HG03354 (cell line): Measurements from ENCODE around the gene RIPOR1.
"Not testable (repeated sequence)": the region's sequence is repeated elsewhere in the genome, so short reads cannot be mapped to it uniquely, and the experiment has no call there.

Source experiments
- ATAC-seq: cut with Tn5 transposase; IDR thresholded peaks from one replicate; pipeline ENCODE4 v1.9.1; 2021; ENCODE audit warnings: mild to moderate bottlenecking; ENCODE audit not compliant: unreplicated experiment, poor library complexity, severe bottlenecking

RIPOR1 gene

GRCh38 chr16:67514382-67514828 lies 14.2 kb upstream of the RIPOR1 start:
- peak; percentile 55 for ATAC-seq

GRCh38 chr16:67516296-67517154 lies 12.1 kb upstream of the RIPOR1 start:
- no peak for ATAC-seq

- ATAC-seq: no peak
Measured at GRCh38 chr16:67517155-67517445, 11.5 kb upstream of the RIPOR1 start.

- peak; percentile 37 for ATAC-seq
Measured at GRCh38 chr16:67517661-67518423, 10.8 kb upstream of the RIPOR1 start.

GRCh38 chr16:67518676-67519075 lies 10.0 kb upstream of the RIPOR1 start:
- no peak for ATAC-seq

- ATAC-seq: no peak
Measured at GRCh38 chr16:67519242-67519641, 9.4 kb upstream of the RIPOR1 start.

GRCh38 chr16:67521095-67521804 lies 7.4 kb upstream of the RIPOR1 start:
- peak; percentile 75 for ATAC-seq

- no peak for ATAC-seq
Measured at GRCh38 chr16:67525176-67525860, 3.3 kb upstream of the RIPOR1 start.

GRCh38 chr16:67526149-67526791 lies 2.4 kb upstream of the RIPOR1 start:
- no peak for ATAC-seq

- ATAC-seq: no peak
Measured at GRCh38 chr16:67528870-67529581, 397 bp downstream of the RIPOR1 start.

- no peak for ATAC-seq
Measured at GRCh38 chr16:67529582-67530012, 968 bp downstream of the RIPOR1 start.

- ATAC-seq: peak; percentile 41
Measured at GRCh38 chr16:67530013-67530939, 1.6 kb downstream of the RIPOR1 start.

GRCh38 chr16:67531247-67531646 lies 2.6 kb downstream of the RIPOR1 start:
- no peak for ATAC-seq

- no peak for ATAC-seq
Measured at GRCh38 chr16:67533024-67533560, 4.5 kb downstream of the RIPOR1 start.

GRCh38 chr16:67533987-67534386 lies 5.4 kb downstream of the RIPOR1 start:
- not testable (repeated sequence) for ATAC-seq

- ATAC-seq: no peak
Measured at GRCh38 chr16:67534431-67534830, 5.8 kb downstream of the RIPOR1 start.

GRCh38 chr16:67535201-67535600 lies 6.6 kb downstream of the RIPOR1 start:
- no peak for ATAC-seq

- peak; percentile 33 for ATAC-seq
Measured at GRCh38 chr16:67537270-67537635, 8.6 kb downstream of the RIPOR1 start.
